Choroid plexus epithelial cell (primary cell): ENCODE results near the gene EFCAB8.

Experiments
- DNase-seq: peaks from one replicate; pipeline ENCODE4 v3.0.0-alpha.2; 2010; ENCODE audit warnings: low read depth
- H3K4me3 ChIP-seq: 2 replicates; pipeline ENCODE4 v1.5.1; 2011; ENCODE audit warnings: low read depth, mild to moderate bottlenecking, control low read depth, low read length, moderate library complexity
- CTCF ChIP-seq: conservative IDR thresholded peaks from 2 replicates; pipeline ENCODE4 v1.5.1; 2011; ENCODE audit warnings: low read depth, mild to moderate bottlenecking, control low read depth, inconsistent platforms, low read length, moderate library complexity

Gene EFCAB8

GRCh38 chr20:32977281-32978008, 118.7 kb downstream of the EFCAB8 start:
- TF ChIP-seq CTCF, result no peak
- DNase-seq, result no peak
- no peak overlapping the region for H3K4me3 ChIP-seq

GRCh38 chr20:32978009-32978335, 119.2 kb downstream of the EFCAB8 start:
- no peak for TF ChIP-seq CTCF
- DNase-seq, result no peak
- no peak overlapping the region for H3K4me3 ChIP-seq

- TF ChIP-seq CTCF, result no peak
- no peak for DNase-seq
- H3K4me3 ChIP-seq, result no peak overlapping the region
Measured at GRCh38 chr20:32979201-32979998, 120.7 kb downstream of the EFCAB8 start.

GRCh38 chr20:32980131-32980941, 121.6 kb downstream of the EFCAB8 start:
- TF ChIP-seq CTCF, result no peak
- no peak for DNase-seq
- H3K4me3 ChIP-seq, result no peak overlapping the region

- no peak for DNase-seq
- H3K4me3 ChIP-seq, result no peak overlapping the region
- no peak for TF ChIP-seq CTCF
Measured at GRCh38 chr20:32980990-32981389, 122.3 kb downstream of the EFCAB8 start.

GRCh38 chr20:32982617-32983458, 124.1 kb downstream of the EFCAB8 start:
- H3K4me3 ChIP-seq, result no peak overlapping the region
- no peak for DNase-seq
- TF ChIP-seq CTCF, result no peak
